Cardiac fibroblast (primary cell): ENCODE measurements around the gene GABRR2.

ENCODE experiments used
- DNase-seq, 2 donors: peaks; one replicate each; pipeline versions ENCODE4 v3.0.0 to v3.0.0-alpha.2; 2010; ENCODE audit warnings: low read depth in 2 of 2
- H3K4me3 ChIP-seq, 2 donors: replicated peaks in 1 of 2; 1 replicate in 1 of 2; 2 replicates in 1 of 2; pipeline ENCODE4 v1.5.1; 2011; ENCODE audit warnings: low read depth in 2 of 2, low read length in 2 of 2, mild to moderate bottlenecking in 2 of 2, moderate library complexity in 1 of 2
- CTCF ChIP-seq: IDR thresholded peaks from one replicate; pipeline ENCODE4 v1.5.1; 2011; ENCODE audit warnings: low read depth, mild to moderate bottlenecking, low read length, inconsistent platforms

GABRR2 gene

DNA sequence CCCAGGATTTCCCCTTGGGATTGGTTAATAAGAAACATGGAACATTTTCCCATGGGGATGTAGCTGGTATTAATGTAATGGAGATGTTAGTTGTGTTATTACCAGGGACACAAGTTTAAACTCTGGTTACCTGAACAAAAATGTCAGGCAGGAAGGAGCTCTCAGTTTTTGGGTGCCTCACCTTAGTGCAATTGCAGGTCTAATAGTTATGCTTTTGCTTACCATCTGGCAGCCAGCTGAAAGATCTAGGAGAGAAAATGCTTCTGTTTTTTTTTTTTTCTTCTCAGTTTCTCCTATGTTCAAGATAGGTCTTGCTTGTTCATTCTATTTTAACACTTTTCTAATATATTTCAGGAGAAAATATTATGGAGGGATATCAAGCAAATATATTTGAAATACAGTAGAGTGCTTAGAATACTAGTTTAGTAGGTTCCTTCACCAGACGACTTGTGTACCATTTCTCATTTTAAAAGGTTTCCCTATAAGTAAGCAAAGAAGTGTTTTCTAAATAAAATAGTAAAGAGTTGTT is 41.6 kb upstream of the GABRR2 start:
- H3K4me3 ChIP-seq: no peak overlapping the region
- TF ChIP-seq CTCF: no peak
- no peak for DNase-seq

DNA sequence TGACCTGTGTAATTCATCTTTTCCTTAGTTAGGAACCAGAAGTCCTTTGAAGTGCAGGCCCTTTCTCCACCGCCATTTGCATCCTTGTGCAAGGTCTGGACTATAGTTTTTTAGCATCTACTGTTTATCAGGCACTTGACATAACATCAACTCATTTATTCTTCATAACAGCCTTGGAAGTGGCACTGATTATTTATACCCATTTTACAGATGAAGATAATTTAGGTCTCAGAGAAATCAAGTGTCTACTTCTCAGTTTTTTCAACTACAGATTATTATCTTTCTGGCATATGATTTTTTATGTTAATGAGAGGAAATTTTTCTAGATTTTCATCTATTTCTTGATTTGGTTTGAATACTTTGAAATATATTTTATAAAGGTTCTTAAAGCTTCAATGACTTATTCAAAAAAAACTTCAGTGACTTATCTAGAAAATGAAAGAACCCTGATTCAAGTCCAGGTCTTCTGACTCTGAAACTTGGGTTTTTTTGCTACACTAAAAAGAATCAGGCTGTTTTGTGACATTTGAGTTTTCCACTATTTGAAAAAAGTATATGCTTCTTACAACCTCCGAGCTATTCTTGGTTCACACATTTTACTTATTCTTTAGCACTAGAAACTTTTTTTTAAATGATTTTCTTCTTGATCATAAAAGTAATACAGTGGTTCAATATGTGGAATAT is 40.6 kb upstream of the GABRR2 start:
- DNase-seq: no peak
- TF ChIP-seq CTCF: no peak
- H3K4me3 ChIP-seq: no peak overlapping the region

DNA sequence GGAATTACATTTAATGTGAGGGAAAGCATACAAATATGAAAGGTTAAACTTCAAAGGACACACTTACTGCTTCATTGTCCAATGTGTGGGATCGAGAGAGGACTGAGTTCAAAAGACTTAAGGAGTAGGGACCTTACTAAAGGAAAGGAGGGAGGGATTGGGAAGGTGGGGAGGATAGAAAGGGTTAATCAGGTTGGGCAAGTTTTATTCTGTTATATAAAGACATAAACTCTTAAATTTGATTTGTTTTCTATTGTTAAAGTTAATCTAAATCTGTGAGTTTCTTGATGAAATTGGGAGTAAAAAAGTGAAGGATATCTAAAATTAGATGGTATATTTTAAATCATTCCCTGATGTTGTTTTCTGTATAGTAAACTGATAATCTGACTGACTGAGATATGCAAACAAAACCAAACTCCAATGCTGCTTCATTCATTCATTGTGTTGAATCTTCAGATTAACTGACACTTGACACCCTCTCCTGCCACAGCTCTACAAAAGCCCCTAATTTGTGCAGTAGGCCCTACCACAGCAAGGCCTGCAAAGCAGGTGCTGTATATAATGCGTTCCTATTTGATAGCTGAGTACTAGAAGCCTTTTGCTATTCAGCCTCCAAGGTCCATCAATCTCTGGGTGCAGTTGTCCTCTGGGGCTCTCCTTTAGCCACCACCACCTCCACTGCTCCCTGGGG is 38.7 kb upstream of the GABRR2 start:
- TF ChIP-seq CTCF: no peak
- no peak for DNase-seq
- H3K4me3 ChIP-seq: no peak overlapping the region

GRCh38 chr6:89353118-89353556 is 38.0 kb upstream of the GABRR2 start:
- H3K4me3 ChIP-seq: peak overlapping the region; percentile 46 to 82
- no peak for DNase-seq

DNA sequence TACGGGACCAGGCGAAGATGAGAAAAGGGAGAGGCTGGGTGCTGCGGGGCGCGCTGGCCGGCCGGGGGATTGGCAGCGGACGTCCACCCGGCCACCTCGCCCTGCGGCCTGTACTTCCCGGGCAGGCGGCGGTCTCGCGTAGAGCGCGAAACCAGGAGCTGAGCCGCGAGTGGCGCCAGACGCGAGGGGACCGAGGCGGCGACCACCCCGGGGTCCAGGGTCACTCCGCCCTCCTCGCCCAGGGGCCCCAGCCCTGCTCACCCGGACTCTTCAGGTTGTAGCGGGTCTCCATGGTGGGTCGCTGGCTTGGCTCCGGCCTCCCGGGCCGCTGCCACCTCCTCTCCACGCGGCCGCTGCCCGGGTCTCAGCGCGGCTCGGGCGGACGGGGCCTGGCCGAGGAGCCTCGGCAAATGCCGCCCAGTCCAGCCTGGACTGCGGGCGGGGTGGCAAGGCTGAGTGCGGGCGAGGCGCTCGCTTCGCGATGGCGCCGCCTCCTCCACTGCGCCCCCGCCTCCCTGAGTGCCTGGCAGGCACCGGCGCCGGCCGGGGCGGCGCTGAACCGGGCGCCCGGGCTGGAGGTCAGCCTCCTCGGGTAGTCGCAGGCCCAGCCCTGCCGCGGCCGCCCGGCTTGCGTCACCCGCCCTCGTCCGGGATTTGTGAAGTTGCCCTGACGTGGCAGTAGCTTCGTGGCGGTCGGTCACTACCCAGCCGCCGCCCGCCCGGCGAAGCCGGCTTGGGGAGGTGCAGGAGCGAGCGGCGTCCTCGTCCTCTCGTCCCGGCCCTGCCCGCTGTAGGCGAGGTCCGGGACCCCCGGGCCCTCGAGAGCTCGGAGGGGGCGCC is 37.4 kb upstream of the GABRR2 start, which contains the start of gene UBE2J1:
UBE2J1 (minus strand) TSS at position 445 of the 840 bp plus-strand sequence; CDS start at position 292, 153 bp downstream.
- peak; percentile 95 to 97 for DNase-seq
- no peak for TF ChIP-seq CTCF
- H3K4me3 ChIP-seq: peak within 1 kb of the TSS; percentile 65 to 82

More at GRCh38 chr6:89353118-89353556, 38.0 kb upstream of the GABRR2 start:
- no peak for TF ChIP-seq CTCF

GRCh38 chr6:89351671-89352277 is 36.7 kb upstream of the GABRR2 start:
- peak; percentile 4 to 20 for DNase-seq
- TF ChIP-seq CTCF: no peak
- peak overlapping the region; percentile 65 to 82 for H3K4me3 ChIP-seq
